Neural progenitor cell (in vitro differentiated cells): ENCODE results near the gene SMAD4.

Experiments
- CTCF ChIP-seq: fragments of 200-600 bp; sonication (generic); IDR thresholded peaks from 2 replicates; pipeline ENCODE4 v1.5.1; 2017; ENCODE audit warnings: antibody characterized with exemption, mild to moderate bottlenecking
- EZH2 ChIP-seq: fragments of 200-600 bp; sonication (generic); IDR thresholded peaks from 2 replicates; pipeline ENCODE4 v1.6.1; 2017; ENCODE audit warnings: antibody characterized with exemption, mild to moderate bottlenecking, moderate library complexity

GRCh38 chr18:51064256-51064655, 34.2 kb downstream of the SMAD4 start:
- TF ChIP-seq CTCF (no peak), EZH2 (no peak)
